Endothelial cell of umbilical vein (primary cell): Measurements from ENCODE around the gene UGT1A9.
"Not testable (repeated sequence)": the region's sequence is repeated elsewhere in the genome, so short reads cannot be mapped to it uniquely, and the experiment has no call there.

Experiments used
- CTCF ChIP-seq, 2 donors: IDR thresholded peaks; 1 replicate in 1 of 2; 2 replicates in 1 of 2; pipeline ENCODE4 v1.5.1; 2011; ENCODE audit warnings: low read length in 2 of 2, mild to moderate bottlenecking in 2 of 2, moderate library complexity in 2 of 2, control low read depth in 1 of 2, inconsistent platforms in 1 of 2, low read depth in 1 of 2; ENCODE audit not compliant: insufficient read depth in 1 of 2; ENCODE audit errors: extremely low read depth in 1 of 2
- MYC ChIP-seq: IDR thresholded peaks from one replicate; pipeline ENCODE4 v1.6.1; 2011; ENCODE audit warnings: mild to moderate bottlenecking, low read depth, low read length
- POLR2A ChIP-seq: IDR thresholded peaks from 2 replicates; pipeline ENCODE4 v1.6.1; 2012; ENCODE audit warnings: low read depth, mild to moderate bottlenecking, control low read depth, low read length
- POLR2AphosphoS5 ChIP-seq: IDR thresholded peaks from 2 replicates; pipeline ENCODE4 v1.6.1; 2012; ENCODE audit warnings: low read depth, mild to moderate bottlenecking, control low read depth, low read length, moderate library complexity; ENCODE audit not compliant: insufficient read depth

DNA sequence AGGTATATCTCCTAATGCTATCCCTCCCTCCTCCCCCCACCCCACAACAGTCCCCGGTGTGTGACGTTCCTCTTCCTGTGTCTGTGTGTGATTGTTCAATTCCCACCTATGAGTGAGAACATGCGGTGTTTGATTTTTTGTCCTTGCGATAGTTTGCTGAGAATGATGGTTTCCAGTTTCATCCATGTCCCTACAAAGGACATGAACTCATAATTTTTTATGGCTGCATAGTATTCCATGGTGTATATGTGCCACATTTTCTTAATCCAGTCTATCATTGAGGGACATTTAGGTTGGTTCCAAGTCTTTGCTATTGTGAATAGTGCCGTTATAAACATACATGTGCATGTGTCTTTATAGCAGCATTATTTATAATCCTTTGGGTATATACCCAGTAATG, 29.1 kb downstream of the UGT1A9 start:
- TF ChIP-seq CTCF (IDR thresholded peaks at IDR 0.05; ENCODE audit: extremely low read depth in 1 of 2, insufficient read depth in 1 of 2, low read depth in 1 of 2, low read length in 2 of 2); POLR2AphosphoS5; MYC; POLR2A: not testable (repeated sequence)
